SJCRH30 (cell line): ENCODE data around the gene C22orf39. TPM values are rescaled to one million over a fixed set of nuclear protein-coding genes. Genes with fewer than 3 reads are reported as not detected.

Source experiments
- DNase-seq, 2 experiments: peaks; one replicate each; pipeline ENCODE4 v3.0.0-alpha.2; 2015 to 2020
- H3K27ac ChIP-seq: fragments of 250-450 bp; sonication (Bioruptor Pico); 2 replicates; pipeline ENCODE4 v1.5.1; 2020; ENCODE audit warnings: mild to moderate bottlenecking, moderate library complexity
- H3K27me3 ChIP-seq: fragments of 250-450 bp; sonication (Bioruptor Pico); 2 replicates; pipeline ENCODE4 v1.5.1; 2020; ENCODE audit warnings: mild to moderate bottlenecking, moderate library complexity
- H3K36me3 ChIP-seq: fragments of 250-450 bp; sonication (Bioruptor Pico); 2 replicates; pipeline ENCODE4 v1.5.1; 2020; ENCODE audit warnings: mild to moderate bottlenecking, moderate library complexity
- H3K4me1 ChIP-seq: fragments of 250-450 bp; sonication (Bioruptor Pico); 2 replicates; pipeline ENCODE4 v1.5.1; 2020; ENCODE audit warnings: mild to moderate bottlenecking, moderate library complexity
- H3K4me3 ChIP-seq: fragments of 250-450 bp; sonication (Bioruptor Pico); 2 replicates; pipeline ENCODE4 v1.5.1; 2020; ENCODE audit warnings: mild to moderate bottlenecking, moderate library complexity
- H3K9me3 ChIP-seq: fragments of 250-450 bp; sonication (Bioruptor Pico); replicated peaks from 2 replicates; pipeline ENCODE4 v1.5.1; 2020; ENCODE audit warnings: mild to moderate bottlenecking, moderate library complexity
- total RNA-seq: library from RNA; depleted of rRNA; stranded (reverse); fragments of >200 nt; shearing (Covaris generic); gene quantifications from 2 replicates; pipeline ENCODE4 v1.2.3, GENCODE V29; 2014; rRNA removed

Gene C22orf39
- 37.4 and 40.9 TPM in 2 replicates for total RNA-seq

- peaks cover 15% of the 10 kb centered on the region for H3K36me3 ChIP-seq
- peak; percentile 92 to 95 for DNase-seq
Measured at GRCh38 chr22:19447330-19448075, at the start of gene C22orf39. Gene C22orf39, minus strand, starts transcription at chr22:19447711. Its CDS starts 23 bp downstream, at chr22:19447688.

GRCh38 chr22:19497245-19497644, 49.7 kb upstream of the C22orf39 start:
- H3K9me3 ChIP-seq = no peaks in the 10 kb centered on the region
- H3K4me3 ChIP-seq = no peak overlapping the region
- H3K4me1 ChIP-seq = peaks cover 3% of the 10 kb centered on the region; the same call in 1 of the 2 replicates
- peak overlapping the region; percentile 20 for H3K27ac ChIP-seq
- H3K27me3 ChIP-seq = no peaks in the 10 kb centered on the region
- H3K36me3 ChIP-seq = peaks cover 37% of the 10 kb centered on the region
- peak; percentile 80 to 82 for DNase-seq

More at GRCh38 chr22:19447330-19448075, at the start of gene C22orf39:
- peak within 1 kb of the TSS; percentile 70 for H3K27ac ChIP-seq
- peak within 1 kb of the TSS; percentile 80 for H3K4me3 ChIP-seq
- H3K9me3 ChIP-seq = no peaks in the 10 kb centered on the region
- no peaks in the 10 kb centered on the region; the same call in 1 of the 2 replicates for H3K4me1 ChIP-seq
- H3K27me3 ChIP-seq = no peaks in the 10 kb centered on the region

GRCh38 chr22:19496324-19496630, 48.8 kb upstream of the C22orf39 start:
- Histone ChIP-seq H3K36me3 (peaks cover 39% of the 10 kb centered on the region), H3K27me3 (no peaks in the 10 kb centered on the region), H3K4me1 (peaks cover 3% of the 10 kb centered on the region; the same call in 1 of the 2 replicates), H3K4me3 (no peak overlapping the region), H3K27ac (no peak overlapping the region), H3K9me3 (no peaks in the 10 kb centered on the region)
- DNase-seq = no peak

GRCh38 chr22:19495562-19496323, 48.2 kb upstream of the C22orf39 start:
- peaks cover 44% of the 10 kb centered on the region for H3K36me3 ChIP-seq
- DNase-seq = no peak

GRCh38 chr22:19494676-19495173, 47.2 kb upstream of the C22orf39 start:
- Histone ChIP-seq H3K27me3 (no peaks in the 10 kb centered on the region), H3K9me3 (no peaks in the 10 kb centered on the region), H3K4me3 (no peak overlapping the region), H3K36me3 (peaks cover 46% of the 10 kb centered on the region), H3K4me1 (peaks cover 3% of the 10 kb centered on the region; the same call in 1 of the 2 replicates), H3K27ac (no peak overlapping the region)
- no peak for DNase-seq

More at GRCh38 chr22:19495562-19496323, 48.2 kb upstream of the C22orf39 start:
- Histone ChIP-seq H3K9me3 (no peaks in the 10 kb centered on the region), H3K4me3 (no peak overlapping the region), H3K27me3 (no peaks in the 10 kb centered on the region), H3K27ac (no peak overlapping the region), H3K4me1 (peaks cover 3% of the 10 kb centered on the region; the same call in 1 of the 2 replicates)

GRCh38 chr22:19494001-19494560, 46.6 kb upstream of the C22orf39 start:
- DNase-seq = no peak
- Histone ChIP-seq H3K27ac (no peak overlapping the region), H3K4me1 (peaks cover 3% of the 10 kb centered on the region; the same call in 1 of the 2 replicates), H3K36me3 (peaks cover 47% of the 10 kb centered on the region), H3K9me3 (no peaks in the 10 kb centered on the region), H3K27me3 (no peaks in the 10 kb centered on the region), H3K4me3 (no peak overlapping the region)

GRCh38 chr22:19492504-19493174, 45.1 kb upstream of the C22orf39 start:
- H3K9me3 ChIP-seq = no peaks in the 10 kb centered on the region
- H3K27me3 ChIP-seq = no peaks in the 10 kb centered on the region
- H3K27ac ChIP-seq = no peak overlapping the region
- DNase-seq = no peak
- peaks cover 2% of the 10 kb centered on the region; the same call in 1 of the 2 replicates for H3K4me1 ChIP-seq
- H3K36me3 ChIP-seq = peaks cover 51% of the 10 kb centered on the region
- no peak overlapping the region for H3K4me3 ChIP-seq

GRCh38 chr22:19490628-19491230, 43.2 kb upstream of the C22orf39 start:
- Histone ChIP-seq H3K36me3 (peaks cover 63% of the 10 kb centered on the region), H3K27me3 (no peaks in the 10 kb centered on the region), H3K9me3 (no peaks in the 10 kb centered on the region), H3K4me1 (no peaks in the 10 kb centered on the region), H3K4me3 (no peak overlapping the region), H3K27ac (no peak overlapping the region)
- DNase-seq = no peak

GRCh38 chr22:19488884-19489843, 41.7 kb upstream of the C22orf39 start:
- no peak for DNase-seq

GRCh38 chr22:19488285-19488684, 40.8 kb upstream of the C22orf39 start:
- H3K27me3 ChIP-seq = no peaks in the 10 kb centered on the region
- H3K4me3 ChIP-seq = no peak overlapping the region
- no peak for DNase-seq
- H3K9me3 ChIP-seq = no peaks in the 10 kb centered on the region
- H3K27ac ChIP-seq = no peak overlapping the region
- H3K4me1 ChIP-seq = no peaks in the 10 kb centered on the region
- H3K36me3 ChIP-seq = peaks cover 68% of the 10 kb centered on the region

More at GRCh38 chr22:19488884-19489843, 41.7 kb upstream of the C22orf39 start:
- no peak overlapping the region for H3K4me3 ChIP-seq
- no peak overlapping the region for H3K27ac ChIP-seq
- no peaks in the 10 kb centered on the region for H3K9me3 ChIP-seq
- no peaks in the 10 kb centered on the region for H3K27me3 ChIP-seq
- H3K36me3 ChIP-seq = peaks cover 66% of the 10 kb centered on the region
- H3K4me1 ChIP-seq = no peaks in the 10 kb centered on the region

- Histone ChIP-seq H3K4me3 (no peak overlapping the region), H3K27ac (no peak overlapping the region), H3K4me1 (no peaks in the 10 kb centered on the region), H3K36me3 (peaks cover 45% of the 10 kb centered on the region), H3K27me3 (no peaks in the 10 kb centered on the region), H3K9me3 (no peaks in the 10 kb centered on the region)
- no peak for DNase-seq
Measured at GRCh38 chr22:19483481-19484244, 36.2 kb upstream of the C22orf39 start.

- no peaks in the 10 kb centered on the region for H3K27me3 ChIP-seq
- H3K4me3 ChIP-seq = no peak overlapping the region
- 0 out of 2 replicates have a peak, but pooled peaks cover 5% of the 10 kb centered on the region for H3K4me1 ChIP-seq
- no peaks in the 10 kb centered on the region for H3K9me3 ChIP-seq
- H3K27ac ChIP-seq = no peak overlapping the region
- DNase-seq = no peak
- peaks cover 35% of the 10 kb centered on the region for H3K36me3 ChIP-seq
Measured at GRCh38 chr22:19482297-19482696, 34.8 kb upstream of the C22orf39 start.
